Effector memory CD4-positive, alpha-beta T cell (primary cell): ENCODE measurements around the gene CNTN4.

ENCODE experiments used
- DNase-seq, 3 donors: peaks; one replicate each; pipeline ENCODE4 v3.0.0-alpha.2; 2020
- H3K27ac ChIP-seq: 2 replicates; pipeline ENCODE4 v1.7.0; 2013; ENCODE audit warnings: mild to moderate bottlenecking, low read length, moderate library complexity; ENCODE audit not compliant: insufficient read depth, poor library complexity, severe bottlenecking
- H3K27me3 ChIP-seq: replicated peaks from 2 replicates; pipeline ENCODE4 v1.7.0; 2013; ENCODE audit warnings: mild to moderate bottlenecking, low read length; ENCODE audit not compliant: insufficient read depth, control insufficient read depth, poor library complexity, severe bottlenecking
- H3K36me3 ChIP-seq: 2 replicates; pipeline ENCODE4 v1.7.0; 2013; ENCODE audit warnings: mild to moderate bottlenecking, low read length, moderate library complexity; ENCODE audit not compliant: control insufficient read depth, insufficient read depth
- H3K4me1 ChIP-seq: 2 replicates; pipeline ENCODE4 v1.7.0; 2013; ENCODE audit warnings: low read length, mild to moderate bottlenecking; ENCODE audit not compliant: control insufficient read depth, insufficient read depth, poor library complexity, severe bottlenecking
- H3K4me3 ChIP-seq: 2 replicates; pipeline ENCODE4 v1.7.0; 2013; ENCODE audit warnings: low read length, low read depth, mild to moderate bottlenecking; ENCODE audit not compliant: insufficient read depth, poor library complexity, severe bottlenecking
- H3K9me3 ChIP-seq: 2 replicates; pipeline ENCODE4 v1.7.0; 2013; ENCODE audit warnings: mild to moderate bottlenecking, low read length, moderate library complexity; ENCODE audit not compliant: control insufficient read depth

The CNTN4 gene

DNA sequence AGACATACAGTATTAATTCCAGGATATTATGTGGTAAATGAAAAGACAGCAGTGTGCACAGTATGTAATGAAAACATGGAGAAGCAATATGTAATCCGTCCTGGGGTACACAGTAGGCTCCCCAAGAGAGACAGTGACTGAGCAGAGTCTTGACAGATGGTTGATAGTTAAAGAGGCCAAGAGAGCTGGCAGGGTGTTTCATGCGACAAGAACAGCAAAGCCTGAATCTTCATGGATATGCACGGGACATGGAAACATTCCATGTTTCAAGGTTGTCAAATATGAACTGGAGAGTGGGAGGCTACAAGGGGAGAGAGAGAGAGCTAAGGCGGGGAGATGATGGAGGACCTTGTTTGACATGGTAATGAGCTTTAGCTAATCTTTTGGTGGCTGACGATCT, 673.1 kb downstream of the CNTN4 start:
- Histone ChIP-seq H3K27ac (no peak overlapping the region), H3K36me3 (no peaks in the 10 kb centered on the region), H3K9me3 (no peaks in the 10 kb centered on the region), H3K4me1 (no peaks in the 10 kb centered on the region), H3K4me3 (no peak overlapping the region), H3K27me3 (no peaks in the 10 kb centered on the region)
- no peak for DNase-seq

DNA sequence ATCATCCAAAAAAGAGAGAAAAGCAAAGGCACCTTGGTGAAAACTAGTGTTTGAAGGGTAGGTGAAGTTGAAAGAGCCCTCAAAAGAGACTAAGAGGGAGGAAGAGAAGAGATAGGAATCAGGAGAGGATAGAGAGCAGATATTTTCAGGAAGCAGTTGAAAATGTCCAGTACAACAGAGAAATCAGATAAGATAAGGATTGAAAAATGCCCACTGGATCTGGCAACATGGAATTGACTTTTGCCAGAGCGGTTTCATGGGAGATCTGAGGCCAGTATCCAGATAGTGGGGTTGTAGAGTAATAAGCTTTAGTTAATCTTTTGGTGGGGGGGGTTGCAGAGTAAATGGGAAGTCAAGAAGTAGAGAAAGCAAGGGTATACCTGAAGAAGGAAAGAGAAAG, 674.1 kb downstream of the CNTN4 start:
- no peaks in the 10 kb centered on the region for H3K9me3 ChIP-seq
- H3K4me3 ChIP-seq: no peak overlapping the region
- no peaks in the 10 kb centered on the region for H3K4me1 ChIP-seq
- no peak for DNase-seq
- no peaks in the 10 kb centered on the region for H3K27me3 ChIP-seq
- no peaks in the 10 kb centered on the region for H3K36me3 ChIP-seq
- no peak overlapping the region for H3K27ac ChIP-seq

DNA sequence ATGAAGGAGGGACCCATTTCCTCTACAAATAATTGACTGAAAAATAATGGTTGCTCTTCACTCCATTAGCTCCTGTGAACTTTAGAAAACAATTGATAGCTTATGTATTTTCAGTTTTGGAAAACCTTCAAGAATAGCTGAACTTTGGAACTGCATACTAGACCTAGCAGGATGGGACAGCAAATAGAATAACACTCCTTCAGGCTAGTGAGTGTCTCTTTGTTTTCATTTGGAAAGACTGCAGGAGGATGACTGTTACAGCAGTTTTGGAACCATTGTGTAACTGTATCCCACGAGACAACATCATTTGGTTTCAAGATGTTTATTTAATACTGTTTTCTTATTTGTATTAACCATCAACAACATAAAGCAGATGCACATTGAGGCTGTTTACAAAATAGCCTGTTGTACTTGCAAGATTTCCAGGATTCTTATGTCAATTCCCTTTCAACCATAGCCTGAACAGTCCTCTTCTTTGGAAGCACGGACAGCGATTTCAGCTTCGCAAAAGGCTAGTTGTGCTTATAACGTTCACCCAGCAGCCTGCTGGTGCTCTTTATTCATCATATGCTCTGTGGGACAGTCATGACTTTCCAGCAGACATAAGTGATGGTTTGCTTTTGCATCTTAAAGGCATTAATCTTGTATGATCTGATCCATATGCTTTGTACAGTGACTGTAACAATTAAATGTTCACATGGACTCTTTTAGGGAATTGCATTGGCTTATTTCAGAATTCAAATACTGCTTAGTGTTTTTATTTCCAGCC, 676.0 kb downstream of the CNTN4 start:
- Histone ChIP-seq H3K36me3 (no peaks in the 10 kb centered on the region), H3K27me3 (no peaks in the 10 kb centered on the region), H3K9me3 (no peaks in the 10 kb centered on the region), H3K4me1 (no peaks in the 10 kb centered on the region), H3K4me3 (no peak overlapping the region), H3K27ac (no peak overlapping the region)
- no peak for DNase-seq

DNA sequence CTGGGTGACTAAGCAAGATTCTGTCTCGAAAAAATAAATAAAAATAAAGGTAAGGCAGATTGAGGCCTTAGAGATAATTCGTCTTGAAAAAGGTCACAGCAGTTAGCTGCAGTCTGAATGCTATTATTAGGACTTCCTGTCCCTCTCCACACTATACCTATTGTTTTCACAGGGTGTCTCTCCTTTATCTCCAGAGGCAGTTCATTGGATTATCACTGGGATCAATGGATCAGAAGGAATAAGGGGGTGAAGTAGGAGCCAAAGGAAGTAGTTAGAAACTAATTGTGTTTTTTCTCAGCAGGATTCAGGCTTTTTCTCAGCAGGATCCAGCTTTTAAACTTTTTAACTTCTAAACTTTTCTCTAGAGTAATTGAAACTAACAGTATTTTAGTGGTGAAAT, 684.6 kb downstream of the CNTN4 start:
- Histone ChIP-seq H3K27me3 (no peaks in the 10 kb centered on the region), H3K4me3 (no peak overlapping the region), H3K4me1 (no peaks in the 10 kb centered on the region), H3K9me3 (no peaks in the 10 kb centered on the region), H3K27ac (no peak overlapping the region), H3K36me3 (no peaks in the 10 kb centered on the region)
- DNase-seq: no peak

DNA sequence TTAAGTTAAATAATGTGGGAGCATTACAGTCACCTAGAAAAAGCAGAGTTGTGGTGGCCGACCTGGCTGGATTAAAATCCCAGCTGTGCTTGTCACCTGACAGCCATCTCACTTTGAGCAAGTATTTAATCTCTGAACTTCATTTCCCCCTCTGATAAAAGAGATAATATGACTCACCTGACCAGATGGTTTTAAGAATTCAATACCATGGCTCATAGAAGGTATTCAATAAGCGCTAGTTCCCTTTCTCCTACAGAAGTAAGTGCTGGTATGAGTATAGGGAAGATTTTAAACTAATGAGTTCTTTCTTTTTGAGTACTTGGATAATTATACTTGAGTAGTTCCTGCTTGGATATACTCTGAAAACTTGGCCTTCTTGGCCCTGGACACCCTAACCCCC, 686.0 kb downstream of the CNTN4 start:
- H3K27ac ChIP-seq: no peak overlapping the region
- no peaks in the 10 kb centered on the region for H3K4me1 ChIP-seq
- H3K36me3 ChIP-seq: no peaks in the 10 kb centered on the region
- no peaks in the 10 kb centered on the region for H3K9me3 ChIP-seq
- H3K27me3 ChIP-seq: no peaks in the 10 kb centered on the region
- no peak for DNase-seq
- H3K4me3 ChIP-seq: no peak overlapping the region

DNA sequence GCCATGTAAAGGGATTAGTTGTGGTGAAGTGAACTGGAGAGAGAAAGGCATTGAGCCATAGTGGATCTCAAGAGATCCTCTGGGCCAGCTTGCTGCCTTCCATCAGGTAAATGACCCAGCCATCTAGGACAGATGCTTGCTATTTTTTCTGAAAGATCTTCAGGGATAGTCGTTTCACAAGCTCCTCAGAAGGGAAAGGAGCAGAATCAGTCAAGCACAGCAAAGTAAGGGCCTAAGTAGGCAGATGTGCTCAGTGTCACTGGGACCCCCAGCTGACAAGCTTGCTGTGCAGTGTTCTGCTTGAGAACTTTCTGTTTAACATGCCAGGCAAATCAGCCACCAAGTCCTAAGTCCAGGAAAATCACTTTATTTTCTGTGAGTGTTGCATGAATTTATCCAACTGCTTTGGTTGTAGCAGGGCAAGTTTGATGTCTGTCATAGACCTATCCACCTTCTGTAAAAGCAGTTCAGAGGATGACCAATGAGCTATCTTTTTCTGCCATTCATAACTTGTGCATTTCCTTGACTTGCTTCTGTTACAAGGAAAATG, 691.7 kb downstream of the CNTN4 start:
- no peaks in the 10 kb centered on the region for H3K4me1 ChIP-seq
- H3K27ac ChIP-seq: no peak overlapping the region
- H3K36me3 ChIP-seq: no peaks in the 10 kb centered on the region
- no peak for DNase-seq
- H3K27me3 ChIP-seq: no peaks in the 10 kb centered on the region
- H3K4me3 ChIP-seq: no peak overlapping the region
- H3K9me3 ChIP-seq: no peaks in the 10 kb centered on the region

DNA sequence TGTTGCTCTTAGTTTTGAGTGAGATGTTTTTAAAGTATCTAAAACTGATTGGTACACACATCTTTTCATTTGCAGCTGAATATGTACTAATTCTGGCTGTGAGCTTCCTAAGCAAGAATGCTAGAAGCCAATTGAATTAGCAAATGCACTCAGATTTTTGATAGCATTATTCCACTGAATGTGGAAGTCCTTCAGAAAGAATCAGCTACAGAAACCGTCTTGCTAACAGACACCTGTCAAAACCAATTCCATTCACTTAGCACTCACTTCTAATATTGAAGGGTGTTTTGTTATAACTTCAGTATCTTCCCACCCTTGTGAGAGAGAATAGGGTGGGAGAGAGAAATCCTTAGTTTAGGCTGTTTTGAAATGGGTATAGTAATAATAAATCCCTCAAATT, 693.8 kb downstream of the CNTN4 start:
- H3K27ac ChIP-seq: no peak overlapping the region
- H3K27me3 ChIP-seq: no peaks in the 10 kb centered on the region
- DNase-seq: no peak
- H3K4me3 ChIP-seq: no peak overlapping the region
- H3K36me3 ChIP-seq: no peaks in the 10 kb centered on the region
- H3K4me1 ChIP-seq: no peaks in the 10 kb centered on the region
- no peaks in the 10 kb centered on the region for H3K9me3 ChIP-seq

DNA sequence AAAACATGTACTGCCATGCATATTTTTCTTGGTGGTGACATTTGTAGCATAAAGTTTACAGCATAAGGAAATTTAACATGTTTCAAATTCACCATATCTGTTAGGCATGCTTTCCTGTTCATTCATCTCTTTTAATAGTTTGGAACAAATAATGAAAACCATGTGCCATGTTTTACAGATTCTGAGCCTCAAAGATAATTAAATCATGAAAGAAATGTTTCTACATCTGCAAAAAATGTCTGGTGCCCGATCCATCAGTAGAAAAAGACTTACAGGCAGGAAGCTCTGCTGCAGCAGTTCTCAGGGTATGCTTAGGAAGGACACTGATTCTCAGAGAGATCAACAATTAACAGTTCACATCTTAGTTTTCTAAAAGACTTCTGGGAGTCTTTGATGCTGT, 695.3 kb downstream of the CNTN4 start:
- Histone ChIP-seq H3K27ac (no peak overlapping the region), H3K4me3 (no peak overlapping the region), H3K27me3 (no peaks in the 10 kb centered on the region), H3K4me1 (no peaks in the 10 kb centered on the region), H3K36me3 (no peaks in the 10 kb centered on the region), H3K9me3 (no peaks in the 10 kb centered on the region)
- no peak for DNase-seq

DNA sequence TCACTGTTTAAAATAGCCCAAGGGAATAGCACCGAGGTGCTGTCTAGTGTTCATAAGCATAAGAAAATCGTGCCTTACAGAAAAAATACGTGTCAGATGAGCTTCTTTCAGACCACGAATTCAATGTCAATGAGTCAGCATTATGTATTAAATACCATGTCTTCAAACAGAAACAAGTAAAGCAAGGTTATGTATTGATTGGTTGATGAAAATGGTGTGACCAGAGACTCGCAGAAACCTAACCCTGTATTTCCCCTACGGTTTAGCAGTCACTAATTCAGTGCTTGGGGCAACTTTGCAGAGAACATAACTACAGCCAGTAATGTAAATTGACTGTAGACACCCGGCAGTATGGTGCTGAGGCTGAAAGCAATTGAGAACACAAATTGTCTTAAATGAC, 703.8 kb downstream of the CNTN4 start:
- Histone ChIP-seq H3K27me3 (no peaks in the 10 kb centered on the region), H3K4me1 (no peaks in the 10 kb centered on the region), H3K36me3 (no peaks in the 10 kb centered on the region), H3K9me3 (no peaks in the 10 kb centered on the region), H3K27ac (no peak overlapping the region), H3K4me3 (no peak overlapping the region)
- no peak for DNase-seq

DNA sequence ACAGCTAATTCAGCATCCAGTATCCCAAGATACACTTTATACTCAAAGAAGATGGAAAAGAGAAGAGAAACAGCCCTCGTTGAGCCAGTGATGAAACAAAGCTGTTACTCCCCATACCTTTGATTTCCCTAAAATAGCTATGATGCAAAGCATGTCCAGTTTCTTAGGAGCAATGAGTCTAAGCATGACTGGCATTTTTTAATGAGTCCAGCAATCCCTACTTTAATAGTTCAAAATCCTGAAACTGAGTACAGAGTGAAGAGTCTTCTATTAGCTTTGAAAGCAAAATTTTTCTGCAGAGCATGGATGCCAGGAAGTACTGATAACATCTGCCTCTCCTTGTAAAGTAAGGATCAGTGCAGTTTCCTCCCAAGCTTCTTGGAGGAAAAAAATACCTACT, 708.8 kb downstream of the CNTN4 start:
- H3K36me3 ChIP-seq: no peaks in the 10 kb centered on the region
- no peak for DNase-seq

More for the DNA sequence above, 708.8 kb downstream of the CNTN4 start:
- H3K27ac ChIP-seq: no peak overlapping the region
- H3K4me3 ChIP-seq: no peak overlapping the region
- no peaks in the 10 kb centered on the region for H3K9me3 ChIP-seq
- H3K27me3 ChIP-seq: no peaks in the 10 kb centered on the region
- H3K4me1 ChIP-seq: no peaks in the 10 kb centered on the region
